ENCODE measurements around the gene DIDO1.
"Not testable (repeated sequence)": the region's sequence is repeated elsewhere in the genome, so short reads cannot be mapped to it uniquely, and the experiment has no call there.

The DIDO1 gene

GRCh38 chr20:62967149-62967501 is 40.8 kb upstream of the DIDO1 start:
- H3K4me3 ChIP-seq (ENCODE audit: low read length): no peak overlapping the region
- no peak for TF ChIP-seq ZNF274 (IDR thresholded peaks at IDR 0.05; ENCODE audit: low read depth, low read length)

DNA sequence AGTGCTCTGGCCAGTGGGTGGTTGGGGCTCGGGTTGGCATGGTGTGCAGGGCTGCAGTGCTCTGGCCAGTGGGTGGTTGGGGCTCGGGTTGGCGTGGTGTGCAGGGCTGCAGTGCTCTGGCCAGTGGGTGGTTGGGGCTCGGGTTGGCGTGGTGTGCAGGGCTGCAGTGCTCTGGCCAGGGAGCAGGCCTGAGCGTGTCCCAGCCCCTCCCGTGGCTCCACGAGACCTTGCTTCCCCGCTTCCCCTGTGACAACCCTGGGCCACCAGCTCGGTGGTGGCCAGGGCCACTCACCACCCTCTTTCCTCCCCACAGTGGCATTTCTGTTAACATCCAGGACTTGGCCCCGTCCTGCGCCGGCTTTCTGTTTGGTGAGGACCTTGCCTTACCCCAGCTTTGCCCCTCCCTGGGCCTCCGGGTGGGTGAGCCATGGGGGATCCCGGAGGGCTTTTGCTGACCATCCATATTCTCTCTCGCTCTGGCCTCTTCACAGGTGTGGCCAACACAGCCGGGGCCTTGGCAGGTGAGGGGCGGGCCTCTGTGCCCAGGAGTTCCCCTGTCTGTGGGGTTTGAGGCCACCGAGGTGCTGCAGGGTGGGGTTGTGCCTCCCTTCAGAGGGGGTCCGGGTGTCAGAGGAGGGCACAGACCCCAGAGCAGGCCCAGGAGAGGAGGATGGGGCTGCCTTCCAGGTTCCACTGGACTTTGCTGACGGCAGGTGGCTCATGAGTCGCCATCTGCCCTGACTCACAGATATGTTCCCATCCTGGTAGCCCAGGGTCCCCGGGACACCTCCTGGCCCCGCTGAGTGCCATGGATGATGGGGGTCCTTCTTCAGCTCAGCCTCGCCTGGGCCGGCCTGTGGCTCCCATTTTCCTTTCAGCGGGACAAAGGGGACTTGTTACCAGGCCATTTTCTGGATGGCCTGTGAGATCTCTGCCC is 40.2 kb upstream of the DIDO1 start:
- no peak for TF ChIP-seq ZNF274 (IDR thresholded peaks at IDR 0.05; ENCODE audit: low read depth, low read length)
- no peak overlapping the region for H3K4me3 ChIP-seq (ENCODE audit: low read length)

- no peak for TF ChIP-seq ZNF274 (IDR thresholded peaks at IDR 0.05; ENCODE audit: low read depth, low read length)
- no peak overlapping the region for H3K4me3 ChIP-seq (ENCODE audit: low read length)
Observed at GRCh38 chr20:62965363-62965771, 39.1 kb upstream of the DIDO1 start.

DNA sequence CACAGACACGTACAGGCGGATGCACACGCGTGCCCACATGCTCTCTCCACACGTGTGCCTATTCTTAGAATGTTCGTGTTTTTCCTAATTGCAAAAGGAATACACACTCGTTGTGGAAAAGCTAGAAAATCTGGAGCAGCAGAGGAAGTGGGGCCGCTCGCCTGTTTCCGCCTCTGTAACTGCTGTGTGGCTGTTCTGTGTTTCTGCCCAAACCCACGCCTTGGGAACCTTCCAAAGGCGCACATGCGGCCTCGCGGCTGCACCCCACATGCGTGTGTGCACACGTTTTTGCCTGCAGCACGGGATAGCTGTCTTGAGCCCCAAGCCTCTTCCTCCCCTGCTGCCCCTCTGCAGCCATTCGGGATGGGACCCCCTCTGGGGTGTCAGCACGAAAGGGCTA is 38.4 kb upstream of the DIDO1 start:
- no peak overlapping the region for H3K4me3 ChIP-seq (ENCODE audit: low read length)
- no peak for TF ChIP-seq ZNF274 (IDR thresholded peaks at IDR 0.05; ENCODE audit: low read depth, low read length)

DNA sequence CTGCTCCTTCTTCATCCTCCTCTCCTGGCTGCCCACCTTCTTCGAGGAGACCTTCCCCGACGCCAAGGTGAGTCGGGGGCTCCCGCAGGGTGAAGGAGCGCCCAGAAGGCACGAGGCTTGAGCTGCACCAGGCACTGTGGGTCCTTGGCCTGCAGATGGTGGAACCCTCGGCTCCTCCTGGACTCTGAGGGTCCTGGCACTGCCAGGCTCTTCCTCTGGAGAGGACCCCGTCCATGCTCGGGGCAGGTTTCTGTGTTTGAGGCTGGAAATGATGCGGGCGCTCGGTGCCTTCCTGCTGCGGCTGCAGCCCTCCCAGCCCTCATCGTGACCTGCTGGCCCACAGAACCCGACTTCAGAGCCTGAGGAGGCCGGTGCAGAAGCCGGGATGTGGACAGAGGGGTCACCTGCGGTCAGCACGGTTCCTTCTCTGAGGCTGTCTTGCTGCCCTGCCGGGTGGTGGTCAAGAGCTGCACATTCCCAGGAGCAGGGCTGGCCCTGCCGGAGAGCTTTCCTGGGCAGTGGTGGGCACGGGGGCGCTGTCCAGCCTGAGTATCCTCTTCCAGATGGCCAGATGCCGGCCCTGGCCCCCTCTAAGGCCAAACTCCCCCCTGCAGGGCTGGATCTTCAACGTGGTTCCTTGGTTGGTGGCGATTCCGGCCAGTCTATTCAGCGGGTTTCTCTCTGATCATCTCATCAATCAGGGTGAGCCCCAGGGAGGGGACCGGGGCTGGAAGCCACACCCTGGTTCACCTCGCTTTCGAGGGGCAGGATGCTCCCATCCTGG is 37.5 kb upstream of the DIDO1 start:
- TF ChIP-seq ZNF274 (IDR thresholded peaks at IDR 0.05; ENCODE audit: low read depth, low read length): no peak
- H3K4me3 ChIP-seq (ENCODE audit: low read length): no peak overlapping the region

- no peak for TF ChIP-seq ZNF274 (IDR thresholded peaks at IDR 0.05; ENCODE audit: low read depth, low read length)
- no peak overlapping the region for H3K4me3 ChIP-seq (ENCODE audit: low read length)
Observed at GRCh38 chr20:62962891-62963613, 36.7 kb upstream of the DIDO1 start.

DNA sequence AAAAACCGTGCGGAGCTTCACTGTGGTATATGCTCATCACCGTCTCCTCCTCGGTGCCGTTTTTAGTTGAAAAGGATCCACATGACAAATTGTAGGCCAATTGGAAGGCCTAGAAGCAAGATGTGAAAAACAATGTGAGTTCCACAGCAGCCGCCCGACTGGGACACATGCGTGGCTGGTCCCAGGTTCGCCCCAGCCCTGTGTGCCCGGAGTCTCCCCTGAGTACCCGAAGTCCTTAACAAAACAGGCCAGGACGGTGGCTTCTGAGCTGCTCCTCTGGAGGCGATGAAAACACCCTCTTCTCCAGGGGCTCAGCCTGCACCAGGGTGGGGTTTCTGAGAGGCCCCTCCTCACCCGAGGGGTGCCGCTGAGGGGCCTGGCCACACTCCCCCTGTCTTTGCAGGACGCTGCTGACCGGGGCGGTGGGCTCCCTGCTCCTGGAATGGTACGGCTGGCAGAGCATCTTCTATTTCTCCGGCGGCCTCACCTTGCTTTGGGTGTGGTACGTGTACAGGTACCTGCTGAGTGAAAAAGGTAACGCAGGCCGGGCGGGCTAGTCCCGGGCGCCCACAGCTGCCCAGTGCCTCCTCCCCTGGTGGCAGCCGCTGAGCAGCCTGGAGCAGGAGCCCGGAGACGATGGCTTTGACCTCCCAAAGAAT is 36.0 kb upstream of the DIDO1 start:
- TF ChIP-seq ZNF274 (IDR thresholded peaks at IDR 0.05; ENCODE audit: low read depth, low read length): no peak
- no peak overlapping the region for H3K4me3 ChIP-seq (ENCODE audit: low read length)

- TF ChIP-seq ZNF274 (IDR thresholded peaks at IDR 0.05; ENCODE audit: low read depth, low read length): no peak
- no peak overlapping the region for H3K4me3 ChIP-seq (ENCODE audit: low read length)
Observed at GRCh38 chr20:62961799-62962198, 35.5 kb upstream of the DIDO1 start.

DNA sequence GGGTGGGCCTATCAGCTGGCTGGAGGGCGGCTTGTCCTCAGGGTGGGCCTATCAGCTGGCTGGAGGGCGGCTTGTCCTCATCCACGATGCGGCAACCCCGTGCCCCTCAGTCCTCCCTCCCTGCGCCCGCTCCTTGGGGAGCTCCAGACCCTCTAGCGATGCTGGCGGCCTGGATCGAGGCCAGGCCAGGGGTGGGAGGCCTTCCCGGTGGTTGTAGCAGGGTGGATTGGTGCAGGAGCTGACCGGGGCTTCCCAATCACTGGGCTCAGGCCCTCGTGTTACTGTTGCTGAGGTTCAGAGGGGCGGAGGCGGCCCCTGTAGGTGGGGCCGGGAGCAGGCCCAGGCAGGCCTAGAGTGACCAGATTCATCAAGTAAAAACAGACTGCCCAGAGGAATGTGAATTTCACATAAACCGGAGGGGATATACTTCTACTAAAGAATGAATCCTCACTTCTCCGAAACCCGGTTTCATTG is 35.0 kb upstream of the DIDO1 start:
- no peak overlapping the region for H3K4me3 ChIP-seq (ENCODE audit: low read length)
- no peak for TF ChIP-seq ZNF274 (IDR thresholded peaks at IDR 0.05; ENCODE audit: low read depth, low read length)

DNA sequence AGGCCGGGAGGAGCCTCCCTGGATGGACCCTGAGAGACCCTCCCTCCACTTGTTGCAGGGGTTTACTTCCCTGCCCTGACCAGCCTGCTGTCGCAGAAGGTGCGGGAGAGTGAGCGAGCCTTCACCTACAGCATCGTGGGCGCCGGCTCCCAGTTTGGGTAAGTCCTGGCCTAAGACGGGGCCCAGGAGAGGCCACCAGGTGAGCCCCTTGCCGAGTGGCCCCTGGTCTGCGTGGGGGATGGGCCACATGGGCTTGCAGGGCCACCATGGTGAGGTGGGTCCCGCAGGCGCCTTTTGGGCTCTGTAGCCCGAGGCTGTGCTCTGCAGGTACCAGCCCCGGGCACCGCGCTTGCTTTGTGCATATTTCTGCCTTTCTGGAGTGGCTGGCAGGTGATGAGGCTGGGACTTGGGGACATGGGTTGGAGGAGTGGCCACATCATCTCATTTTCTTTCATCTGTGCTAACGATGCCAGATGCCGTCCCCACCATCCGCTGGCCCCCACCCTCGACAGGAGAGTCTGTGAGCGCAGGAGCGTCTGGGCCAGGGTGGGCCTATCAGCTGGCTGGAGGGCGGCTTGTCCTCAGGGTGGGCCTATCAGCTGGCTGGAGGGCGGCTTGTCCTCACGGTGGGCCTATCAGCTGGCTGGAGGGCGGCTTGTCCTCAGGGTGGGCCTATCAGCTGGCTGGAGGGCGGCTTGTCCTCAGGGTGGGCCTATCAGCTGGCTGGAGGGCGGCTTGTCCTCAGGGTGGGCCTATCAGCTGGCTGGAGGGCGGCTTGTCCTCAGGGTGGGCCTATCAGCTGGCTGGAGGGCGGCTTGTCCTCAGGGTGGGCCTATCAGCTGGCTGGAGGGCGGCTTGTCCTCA is 34.4 kb upstream of the DIDO1 start:
- H3K4me3 ChIP-seq (ENCODE audit: low read length): not testable (repeated sequence)

GRCh38 chr20:62959998-62960436 is 33.7 kb upstream of the DIDO1 start:
- no peak overlapping the region for H3K4me3 ChIP-seq (ENCODE audit: low read length)
- no peak for TF ChIP-seq ZNF274 (IDR thresholded peaks at IDR 0.05; ENCODE audit: low read depth, low read length)

DNA sequence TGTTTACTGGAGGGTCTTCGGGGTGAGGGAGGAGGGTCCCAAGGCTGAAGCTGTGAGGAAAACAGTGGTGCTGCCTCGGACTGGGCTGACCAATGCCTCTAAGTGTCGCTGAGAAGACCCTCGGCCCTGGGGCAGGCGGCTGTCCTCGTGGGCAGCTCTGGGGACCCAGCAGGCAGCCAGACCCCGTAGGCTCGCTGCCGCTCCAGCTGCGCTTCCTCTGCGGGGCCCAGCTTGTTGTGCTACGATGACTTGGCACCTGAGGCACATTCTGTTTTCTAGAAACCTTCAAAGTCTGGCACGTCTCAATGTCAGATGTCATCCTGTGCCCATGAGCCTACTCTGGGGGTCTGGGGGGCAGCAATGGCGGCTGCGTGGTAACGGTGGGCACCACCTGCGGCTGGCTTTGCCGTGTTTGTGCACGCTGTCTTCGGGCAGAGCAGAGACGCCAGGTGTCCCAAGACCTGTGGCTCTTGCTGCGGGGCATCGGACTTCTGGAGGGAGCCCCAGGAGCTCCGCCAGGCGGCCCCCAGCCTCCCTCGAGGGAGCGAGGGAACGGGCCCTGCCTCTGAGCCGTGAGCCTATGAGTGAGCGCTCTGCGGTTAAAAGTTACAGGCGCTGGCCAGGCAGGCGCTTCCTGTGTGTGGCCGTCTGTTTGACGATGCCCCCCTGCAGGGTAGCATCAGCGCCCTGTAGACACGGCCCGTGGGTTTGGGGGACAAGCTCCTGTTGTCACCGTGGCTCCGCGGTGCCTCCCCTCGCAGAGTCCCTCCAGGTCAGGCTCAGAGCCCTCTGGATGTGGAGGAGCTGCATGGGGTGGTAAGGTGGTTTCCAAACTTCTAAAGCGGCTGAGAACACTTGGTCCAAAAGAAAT is 33.0 kb upstream of the DIDO1 start:
- no peak overlapping the region for H3K4me3 ChIP-seq (ENCODE audit: low read length)
- no peak for TF ChIP-seq ZNF274 (IDR thresholded peaks at IDR 0.05; ENCODE audit: low read depth, low read length)

Measured in GM08714 (cell line).